MM.1S (cell line): ENCODE measurements around the gene CHST13.

Source experiments
- DNase-seq: peaks from one replicate; pipeline ENCODE4 v3.0.0-alpha.2; 2015
- H2AFZ ChIP-seq: fragments of 300-600 bp; sonication (generic); 2 replicates; pipeline ENCODE4 v1.6.0; 2016; ENCODE audit warnings: antibody characterized with exemption, low read length
- H3F3A ChIP-seq: fragments of 300-600 bp; sonication (generic); 2 replicates; pipeline ENCODE4 v1.6.1; 2016; ENCODE audit warnings: mild to moderate bottlenecking, antibody characterized with exemption, low read length, moderate library complexity, mixed read lengths; ENCODE audit not compliant: insufficient read depth
- H3K27ac ChIP-seq: fragments of 300-600 bp; sonication (generic); 2 replicates; pipeline ENCODE4 v1.5.1; 2016; ENCODE audit warnings: mild to moderate bottlenecking, low read length
- H3K27me3 ChIP-seq: fragments of 300-600 bp; sonication (generic); replicated peaks from 2 replicates; pipeline ENCODE4 v1.6.0; 2016; ENCODE audit warnings: low read length; ENCODE audit not compliant: insufficient read depth
- H3K36me3 ChIP-seq: fragments of 300-600 bp; sonication (generic); replicated peaks from 2 replicates; pipeline ENCODE4 v1.6.1; 2016; ENCODE audit warnings: mild to moderate bottlenecking, low read length, mixed read lengths; ENCODE audit not compliant: insufficient read depth
- H3K4me1 ChIP-seq: fragments of 300-600 bp; sonication (generic); 2 replicates; pipeline ENCODE4 v1.6.1; 2016; ENCODE audit warnings: low read length, mixed read lengths
- H3K4me2 ChIP-seq: fragments of 300-600 bp; sonication (generic); 2 replicates; pipeline ENCODE4 v1.6.0; 2016; ENCODE audit warnings: low read depth, low read length
- H3K4me3 ChIP-seq: fragments of 300-600 bp; sonication (generic); 2 replicates; pipeline ENCODE4 v1.5.1; 2016; ENCODE audit warnings: low read length, mixed read lengths
- H3K79me2 ChIP-seq: fragments of 300-600 bp; sonication (generic); 2 replicates; pipeline ENCODE4 v1.6.1; 2016; ENCODE audit warnings: mixed run types, low read length, mixed read lengths
- H3K9ac ChIP-seq: fragments of 300-600 bp; sonication (generic); 2 replicates; pipeline ENCODE4 v1.6.1; 2016; ENCODE audit warnings: low read length, mixed read lengths
- H3K9me2 ChIP-seq: fragments of 300-600 bp; sonication (generic); replicated peaks from 2 replicates; pipeline ENCODE4 v1.6.1; 2016; ENCODE audit warnings: mild to moderate bottlenecking, low read length, mixed read lengths; ENCODE audit not compliant: insufficient read depth
- H3K9me3 ChIP-seq: fragments of 300-600 bp; sonication (generic); replicated peaks from 2 replicates; pipeline ENCODE4 v1.6.1; 2016; ENCODE audit warnings: mild to moderate bottlenecking, low read length, mixed read lengths; ENCODE audit not compliant: insufficient read depth
- H4K20me1 ChIP-seq: fragments of 300-600 bp; sonication (generic); 2 replicates; pipeline ENCODE4 v1.6.1; 2016; ENCODE audit warnings: mild to moderate bottlenecking, low read length, moderate library complexity, mixed read lengths; ENCODE audit not compliant: insufficient read depth
- CTCF ChIP-seq: fragments of 300-600 bp; sonication (generic); IDR thresholded peaks from 2 replicates; pipeline ENCODE4 v1.5.1; 2016; ENCODE audit warnings: antibody characterized with exemption, low read length, mixed read lengths
- EZH2 ChIP-seq: fragments of 300-600 bp; sonication (generic); optimal IDR thresholded peaks from 2 replicates; pipeline ENCODE3; 2017; ENCODE audit warnings: low read depth, mild to moderate bottlenecking, antibody characterized with exemption, low read length, mixed read lengths
- EZH2phosphoT487 ChIP-seq: fragments of 300-600 bp; sonication (generic); IDR thresholded peaks from 2 replicates; pipeline ENCODE4 v1.6.1; 2018; ENCODE audit warnings: antibody characterized with exemption, low read length

CHST13 gene

GRCh38 chr3:126540342-126540849 is 16.4 kb downstream of the CHST13 start:
- no peak for DNase-seq
- H3K27ac ChIP-seq: no peak overlapping the region
- no peak overlapping the region for H3K4me3 ChIP-seq
- H3K36me3 ChIP-seq: no peaks in the 10 kb centered on the region
- no peaks in the 10 kb centered on the region for H3F3A ChIP-seq
- no peaks in the 10 kb centered on the region for H3K79me2 ChIP-seq
- H3K9me2 ChIP-seq: no peaks in the 10 kb centered on the region
- no peaks in the 10 kb centered on the region for H3K9me3 ChIP-seq
- no peak overlapping the region for H3K4me2 ChIP-seq
- H2AFZ ChIP-seq: no peak overlapping the region
- H3K27me3 ChIP-seq: peaks cover 25% of the 10 kb centered on the region
- no peaks in the 10 kb centered on the region for H4K20me1 ChIP-seq
- H3K4me1 ChIP-seq: no peaks in the 10 kb centered on the region
- H3K9ac ChIP-seq: no peak overlapping the region
- TF ChIP-seq EZH2phosphoT487 (no peak), EZH2 (no peak), CTCF (no peak)

GRCh38 chr3:126540951-126541627 is 17.1 kb downstream of the CHST13 start:
- H3F3A ChIP-seq: no peaks in the 10 kb centered on the region
- no peaks in the 10 kb centered on the region for H3K4me1 ChIP-seq
- no peaks in the 10 kb centered on the region for H3K36me3 ChIP-seq
- H3K27ac ChIP-seq: no peak overlapping the region
- H3K4me3 ChIP-seq: no peak overlapping the region
- no peak overlapping the region for H3K9ac ChIP-seq
- H3K9me2 ChIP-seq: no peaks in the 10 kb centered on the region
- no peaks in the 10 kb centered on the region for H3K79me2 ChIP-seq
- no peaks in the 10 kb centered on the region for H3K9me3 ChIP-seq
- H3K4me2 ChIP-seq: no peak overlapping the region
- DNase-seq: no peak
- peaks cover 18% of the 10 kb centered on the region for H3K27me3 ChIP-seq
- TF ChIP-seq EZH2 (no peak), CTCF (no peak), EZH2phosphoT487 (no peak)
- no peaks in the 10 kb centered on the region for H4K20me1 ChIP-seq
- no peak overlapping the region for H2AFZ ChIP-seq

GRCh38 chr3:126541628-126542339 is 17.8 kb downstream of the CHST13 start:
- no peak overlapping the region for H3K4me3 ChIP-seq
- H3F3A ChIP-seq: no peaks in the 10 kb centered on the region
- H2AFZ ChIP-seq: no peak overlapping the region
- H3K27me3 ChIP-seq: peaks cover 13% of the 10 kb centered on the region; the same call in 1 of the 2 replicates
- DNase-seq: no peak
- no peaks in the 10 kb centered on the region for H3K36me3 ChIP-seq
- H3K9me2 ChIP-seq: no peaks in the 10 kb centered on the region
- H3K79me2 ChIP-seq: no peaks in the 10 kb centered on the region
- H4K20me1 ChIP-seq: no peaks in the 10 kb centered on the region
- no peaks in the 10 kb centered on the region for H3K9me3 ChIP-seq
- no peak for TF ChIP-seq EZH2phosphoT487
- no peak for TF ChIP-seq CTCF
- no peak for TF ChIP-seq EZH2
- H3K27ac ChIP-seq: no peak overlapping the region
- H3K9ac ChIP-seq: no peak overlapping the region
- H3K4me1 ChIP-seq: no peaks in the 10 kb centered on the region
- no peak overlapping the region for H3K4me2 ChIP-seq
